GM23248 (cell line): ENCODE results near the gene FAT2.

Experiments used
- EZH2 ChIP-seq: fragments of 200-600 bp; sonication (generic); IDR thresholded peaks from 2 replicates; pipeline ENCODE4 v1.6.1; 2018; ENCODE audit warnings: antibody characterized with exemption, mild to moderate bottlenecking; ENCODE audit not compliant: insufficient read depth, poor library complexity, severe bottlenecking
- EZH2phosphoT487 ChIP-seq: fragments of 200-600 bp; sonication (generic); IDR thresholded peaks from 2 replicates; pipeline ENCODE4 v1.6.1; 2018; ENCODE audit warnings: antibody characterized with exemption, moderate library complexity, mild to moderate bottlenecking, low read depth; ENCODE audit not compliant: insufficient read depth

- TF ChIP-seq EZH2phosphoT487 (no peak), EZH2 (no peak)
These were observed 39.0 kb upstream of the FAT2 start for GRCh38 chr5:151630088-151630487.
